Measurements from ENCODE around the gene CARD9.
"Not testable (repeated sequence)": the region's sequence is repeated elsewhere in the genome, so short reads cannot be mapped to it uniquely, and the experiment has no call there.

The CARD9 gene

GRCh38 chr9:136373300-136374182 is at the start of gene CARD9:
TSS of gene CARD9 (minus strand) at chr9:136373669. CDS start at chr9:136372078, 1,591 bp downstream.
- FAIRE-seq = no peak

GRCh38 chr9:136422876-136423275 is 49.4 kb upstream of the CARD9 start:
- FAIRE-seq = no peak

GRCh38 chr9:136421791-136422190 is 48.3 kb upstream of the CARD9 start:
- no peak for FAIRE-seq

- FAIRE-seq = no peak
These were observed 45.6 kb upstream of the CARD9 start for GRCh38 chr9:136419092-136419420.

GRCh38 chr9:136418182-136419091 is 45.0 kb upstream of the CARD9 start:
- FAIRE-seq = no peak

GRCh38 chr9:136416914-136417313 is 43.4 kb upstream of the CARD9 start:
- FAIRE-seq = no peak

GRCh38 chr9:136416427-136416826 is 43.0 kb upstream of the CARD9 start:
- no peak for FAIRE-seq

GRCh38 chr9:136412962-136413361 is 39.5 kb upstream of the CARD9 start:
- no peak for FAIRE-seq

- FAIRE-seq = no peak
These were observed 37.9 kb upstream of the CARD9 start for GRCh38 chr9:136411378-136411777.

- FAIRE-seq = no peak
These were observed 37.2 kb upstream of the CARD9 start, which contains the start of the genes ENTR1 and PMPCA for GRCh38 chr9:136410500-136411287. TSS of gene ENTR1 (minus strand) at chr9:136410614. CDS start at chr9:136410397, 217 bp downstream. TSS of gene PMPCA (plus strand) at chr9:136410658. CDS start at chr9:136410669, 11 bp downstream.

GRCh38 chr9:136409557-136410455 is 36.3 kb upstream of the CARD9 start:
- FAIRE-seq = no peak

- FAIRE-seq = no peak
These were observed 34.4 kb upstream of the CARD9 start for GRCh38 chr9:136407911-136408310.

GRCh38 chr9:136407061-136407460 is 33.6 kb upstream of the CARD9 start:
- FAIRE-seq = not testable (repeated sequence)

GRCh38 chr9:136405904-136406303 is 32.4 kb upstream of the CARD9 start:
- FAIRE-seq = not testable (repeated sequence)

GRCh38 chr9:136405481-136405880 is 32.0 kb upstream of the CARD9 start:
- no peak for FAIRE-seq

- FAIRE-seq = no peak
These were observed 31.3 kb upstream of the CARD9 start for GRCh38 chr9:136404801-136405136.

- no peak for FAIRE-seq
These were observed 30.7 kb upstream of the CARD9 start for GRCh38 chr9:136403915-136404800.

- no peak for FAIRE-seq
These were observed 30.1 kb upstream of the CARD9 start for GRCh38 chr9:136403538-136403914.

- FAIRE-seq = no peak
These were observed 28.6 kb upstream of the CARD9 start for GRCh38 chr9:136402067-136402466.

GRCh38 chr9:136401173-136401922 is 27.9 kb upstream of the CARD9 start:
- FAIRE-seq = no peak
